Activated T-cell treated with anti-CD3 and anti-CD28 coated beads for 48 hours (primary cell): ENCODE results near the gene C16orf89.

Experiments
- DNase-seq: peaks from one replicate; pipeline ENCODE4 v3.0.0-alpha.2; 2020; ENCODE audit warnings: low read depth

The C16orf89 gene

GRCh38 chr16:5028950-5029475 lies 36.7 kb downstream of the C16orf89 start:
- no peak for DNase-seq

DNA sequence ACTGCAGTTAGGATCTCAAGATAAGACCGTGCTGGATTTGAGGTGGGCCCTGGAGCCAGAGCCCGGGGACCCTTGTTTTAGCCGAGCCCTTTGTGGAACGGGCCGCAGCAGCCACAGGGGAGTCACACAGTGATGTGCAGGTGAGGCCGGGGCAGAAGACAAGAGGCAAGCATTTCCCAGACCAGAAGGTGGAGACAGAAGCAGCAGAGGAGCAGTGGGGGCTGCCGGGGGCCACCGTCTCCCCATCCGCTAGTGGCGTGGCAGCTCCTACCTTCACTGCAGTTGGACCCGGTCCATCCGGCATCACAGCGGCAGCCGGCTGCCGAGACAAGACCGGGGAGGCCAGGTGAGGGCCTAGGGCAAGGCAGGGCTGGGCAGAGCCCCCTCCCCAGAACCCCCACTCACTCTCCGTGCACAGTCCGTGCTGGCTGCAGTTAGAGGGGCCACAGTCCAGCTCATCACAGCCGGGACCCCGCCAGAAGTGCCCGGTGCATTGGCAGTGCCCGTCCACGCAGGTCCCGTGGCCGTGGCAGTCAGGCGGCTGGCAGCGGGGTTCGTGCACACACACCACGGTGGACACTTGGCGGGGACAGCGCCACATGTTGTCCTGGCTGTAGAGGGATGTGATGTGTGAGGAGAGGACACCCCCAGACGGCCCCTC lies 38.1 kb downstream of the C16orf89 start:
- no peak for DNase-seq

GRCh38 chr16:5027086-5027485 lies 38.7 kb downstream of the C16orf89 start:
- DNase-seq, result no peak

GRCh38 chr16:5026664-5027063 lies 39.1 kb downstream of the C16orf89 start:
- DNase-seq, result no peak

- DNase-seq, result no peak
Measured at GRCh38 chr16:5025171-5025632, 40.6 kb downstream of the C16orf89 start.

DNA sequence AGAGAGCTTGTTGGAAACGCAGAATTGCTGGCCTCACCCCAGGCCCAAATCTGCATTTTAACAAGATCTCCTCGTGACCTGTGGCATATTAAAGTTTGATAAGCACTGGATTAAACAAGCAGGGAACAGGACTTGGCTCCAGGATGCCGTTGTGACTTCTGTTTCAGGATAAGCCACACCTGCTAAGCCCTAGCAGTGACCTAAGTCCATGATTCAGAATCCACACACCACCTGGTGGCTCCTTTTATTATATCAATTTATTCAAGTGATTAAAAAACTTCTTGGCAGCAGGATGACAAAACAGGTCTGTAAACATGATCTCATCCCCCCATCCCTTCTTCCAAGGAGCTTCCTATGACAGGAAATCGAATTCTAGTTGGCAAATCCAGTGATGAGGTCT lies 41.1 kb downstream of the C16orf89 start:
- no peak for DNase-seq

DNA sequence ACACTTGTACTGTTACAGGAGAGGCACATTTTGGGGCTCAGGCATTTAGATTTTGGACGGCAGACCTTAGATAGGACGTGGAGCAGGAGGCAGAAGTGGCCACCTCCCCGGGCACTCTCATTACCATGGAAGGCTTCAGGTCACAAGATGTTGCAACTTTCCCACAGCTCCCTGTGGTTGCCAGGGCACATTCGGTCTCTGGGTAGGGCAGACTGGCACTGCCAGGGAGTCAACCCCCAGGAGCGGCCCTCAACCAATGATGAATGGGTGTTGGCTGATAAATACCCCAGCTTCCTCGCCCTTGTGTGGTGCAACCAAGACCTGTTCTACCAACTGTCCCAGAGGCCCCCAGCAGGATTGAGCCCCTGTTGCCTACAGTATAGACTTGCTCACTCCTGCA lies 43.2 kb downstream of the C16orf89 start:
- DNase-seq, result no peak

- no peak for DNase-seq
Measured at GRCh38 chr16:5020551-5020950, 45.2 kb downstream of the C16orf89 start.

- DNase-seq, result no peak
Measured at GRCh38 chr16:5019775-5020174, 46.0 kb downstream of the C16orf89 start.

DNA sequence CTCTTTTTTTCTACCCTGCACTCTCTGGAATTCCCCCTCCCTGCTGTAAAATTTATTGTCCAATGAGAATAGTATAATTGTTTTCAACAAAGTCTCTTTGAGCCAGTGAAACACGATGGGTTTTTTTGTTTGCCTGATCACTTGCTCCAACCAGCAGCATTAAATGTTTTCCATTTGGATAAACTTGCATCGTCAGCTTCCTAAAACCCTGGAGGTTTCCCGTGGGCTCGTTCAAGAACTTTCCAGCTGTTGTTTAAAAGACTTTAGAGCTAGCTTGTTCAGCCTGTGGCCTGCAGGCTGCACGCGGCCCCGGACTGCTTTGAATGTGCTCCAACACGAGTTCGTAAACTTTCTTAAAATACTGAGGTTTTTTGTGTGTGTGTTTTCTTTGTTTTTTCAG lies 47.0 kb downstream of the C16orf89 start:
- no peak for DNase-seq

- DNase-seq, result no peak
Measured at GRCh38 chr16:5017678-5017969, 48.1 kb downstream of the C16orf89 start.

- DNase-seq, result no peak
Measured at GRCh38 chr16:5016967-5017677, 48.6 kb downstream of the C16orf89 start.

DNA sequence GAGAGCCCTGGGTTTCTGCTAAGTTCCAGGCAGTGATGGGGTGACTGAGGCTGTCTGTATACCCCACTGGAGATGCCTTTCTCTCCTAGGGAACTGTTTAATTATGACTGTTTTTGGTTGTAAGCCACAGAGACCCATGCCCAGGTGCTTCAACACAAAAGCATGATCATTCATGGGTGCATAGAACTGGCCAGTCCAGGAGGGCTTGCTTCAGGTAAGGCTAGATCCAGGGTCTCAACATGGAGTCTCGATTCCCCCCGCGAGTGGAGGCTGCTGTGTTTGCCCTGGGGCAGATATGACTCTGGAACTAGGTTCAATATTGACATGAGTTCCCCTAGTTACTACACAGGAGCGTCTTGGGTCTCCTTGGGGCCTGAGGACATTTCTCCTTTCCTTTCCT lies 49.9 kb downstream of the C16orf89 start:
- DNase-seq, result no peak

GRCh38 chr16:5015351-5015750 lies 50.4 kb downstream of the C16orf89 start:
- DNase-seq, result no peak

GRCh38 chr16:5012887-5013286 lies 52.9 kb downstream of the C16orf89 start:
- no peak for DNase-seq

DNA sequence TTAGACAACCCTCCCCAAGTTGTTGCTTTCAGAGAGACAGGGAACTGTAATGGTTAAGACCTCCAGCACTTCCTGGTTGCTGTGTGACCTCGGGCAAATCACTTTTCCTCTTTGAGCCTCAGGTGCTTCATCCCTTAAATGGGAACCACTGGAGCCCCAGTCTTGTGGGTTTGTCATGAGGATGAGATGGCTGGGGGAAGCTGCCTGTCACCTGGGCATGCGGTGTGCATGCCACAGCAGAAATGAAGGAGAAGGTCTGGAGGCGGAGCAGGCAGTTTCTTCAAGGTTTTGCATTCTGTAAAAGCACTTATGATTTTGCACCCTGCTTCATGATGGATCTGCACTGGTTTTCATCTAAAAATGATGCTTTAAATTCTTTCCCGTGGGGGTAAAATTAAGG lies 54.1 kb downstream of the C16orf89 start:
- DNase-seq, result no peak

- no peak for DNase-seq
Measured at GRCh38 chr16:5010576-5011329, 55.0 kb downstream of the C16orf89 start.

DNA sequence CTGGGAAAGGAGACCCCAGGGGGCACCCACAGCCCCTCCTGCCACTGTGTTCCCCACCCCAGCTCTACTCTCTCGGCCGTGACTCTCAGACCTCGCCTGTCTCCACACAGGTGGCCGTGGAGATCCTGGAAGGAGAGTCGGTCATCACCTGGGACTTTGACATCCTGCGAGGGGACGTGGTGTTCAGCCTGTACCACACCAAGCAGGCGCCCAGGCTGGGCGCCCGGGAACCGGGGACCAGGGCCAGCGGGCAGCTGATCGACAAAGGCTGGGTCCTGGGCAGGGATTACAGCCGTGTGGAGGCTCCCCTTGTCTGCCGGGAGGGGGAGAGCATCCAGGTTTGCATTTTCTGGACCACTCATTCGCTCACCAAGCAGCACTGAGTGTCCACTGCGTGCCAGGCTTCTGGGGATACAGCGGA lies 57.4 kb downstream of the C16orf89 start:
- DNase-seq, result no peak

DNA sequence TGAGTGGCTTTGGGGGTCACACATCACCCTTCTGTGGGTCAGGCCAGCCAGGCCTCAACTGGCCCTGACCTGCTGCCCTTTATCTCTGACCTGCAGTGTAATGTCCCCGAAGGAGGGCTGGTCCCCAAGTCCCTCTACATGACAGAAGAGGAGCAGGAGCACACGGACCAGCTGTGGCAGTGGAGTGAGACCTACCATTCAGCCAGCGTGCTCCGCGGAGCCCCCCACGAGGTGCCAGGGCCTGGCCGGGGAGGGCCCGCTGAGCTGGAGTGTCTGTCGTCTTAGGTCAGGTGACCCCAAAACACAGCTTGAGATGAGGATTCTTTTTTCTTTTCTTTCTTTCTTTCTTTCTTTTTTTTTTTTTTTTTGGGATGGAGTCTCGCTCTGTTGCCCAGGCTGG lies 58.5 kb downstream of the C16orf89 start:
- DNase-seq, result no peak

DNA sequence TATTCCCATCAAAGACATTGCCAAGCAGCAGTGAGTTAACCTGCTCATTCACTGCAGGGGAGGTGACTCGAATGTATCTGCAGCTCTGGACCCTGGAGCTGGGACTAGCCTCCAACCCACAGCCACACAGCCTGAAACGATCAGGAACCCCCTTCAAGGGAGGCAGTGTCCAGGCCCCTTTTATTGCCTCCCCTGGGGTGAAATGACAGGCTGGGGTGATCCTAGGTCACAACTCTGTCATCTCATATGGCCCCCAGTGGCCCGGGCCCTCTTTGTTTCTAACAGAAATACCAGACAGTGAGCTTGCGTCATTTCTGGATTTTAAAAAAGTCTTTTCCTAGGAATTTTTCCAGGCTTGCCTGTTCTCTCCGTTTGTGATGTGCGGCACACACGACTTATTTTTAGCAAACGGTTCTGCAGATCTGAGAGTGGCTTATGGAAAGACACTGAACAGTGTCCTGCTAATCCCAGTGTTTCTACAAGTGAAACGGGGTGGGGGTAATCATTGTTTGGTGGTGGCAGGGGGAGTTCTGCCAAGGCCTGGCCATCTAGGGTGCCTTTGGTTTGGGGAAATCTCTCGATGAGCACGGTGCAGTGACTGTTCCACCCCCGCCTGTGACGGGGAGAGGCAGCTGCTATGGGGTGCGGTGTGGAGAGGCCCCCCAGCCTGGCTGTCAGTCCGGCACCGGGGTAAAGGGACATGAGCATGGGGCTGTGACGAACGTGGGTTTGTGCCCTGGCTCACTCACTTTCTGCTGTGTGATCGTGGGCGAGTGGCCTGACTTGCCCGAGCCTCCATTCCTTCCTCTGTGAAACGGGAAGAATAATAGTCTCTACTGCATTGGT lies 59.2 kb downstream of the C16orf89 start:
- DNase-seq, result no peak

GRCh38 chr16:5005916-5006315 lies 59.8 kb downstream of the C16orf89 start:
- DNase-seq, result no peak

GRCh38 chr16:5004311-5004710 lies 61.4 kb downstream of the C16orf89 start:
- DNase-seq, result no peak
